Measurements from ENCODE around the gene TUT4.

TUT4 gene

DNA sequence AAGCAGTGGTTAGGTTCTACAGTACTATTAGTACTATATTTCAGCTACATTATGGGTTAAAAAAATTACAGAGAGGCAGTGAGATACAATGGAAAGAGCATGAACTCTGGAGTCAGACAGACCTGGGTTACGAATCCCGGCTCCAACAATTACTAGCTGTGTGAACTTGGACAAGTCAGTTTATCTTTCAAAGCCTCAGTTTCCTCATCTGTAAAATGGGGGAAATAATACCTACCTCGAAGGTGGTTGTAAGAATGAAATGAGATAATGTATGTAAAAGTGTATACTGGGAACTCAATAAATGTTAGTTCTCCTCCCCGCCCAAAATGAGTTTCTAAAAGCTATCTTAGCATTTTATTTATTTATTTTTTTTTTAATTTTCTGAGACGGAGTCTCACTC, 89.0 kb downstream of the TUT4 start:
- DNase-seq = no peak

DNA sequence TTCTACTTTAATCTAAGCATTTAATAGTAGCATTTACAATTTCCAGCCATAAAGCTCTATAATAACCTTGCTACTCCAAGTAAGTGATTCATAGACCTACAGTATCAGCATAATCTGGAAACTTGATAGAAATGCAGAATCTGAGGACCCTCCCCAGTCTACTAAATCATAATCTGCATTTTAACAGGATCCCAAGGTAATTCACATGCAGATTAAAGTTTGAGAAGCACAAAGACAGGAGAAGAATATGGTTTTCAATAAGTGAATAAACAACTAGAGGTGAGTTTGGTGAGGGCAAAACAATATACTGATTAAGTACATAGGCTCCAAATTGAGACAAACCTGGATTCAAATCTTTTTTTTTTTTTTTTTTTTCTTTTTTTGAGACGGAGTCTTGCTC, 91.1 kb downstream of the TUT4 start:
- DNase-seq = no peak

DNA sequence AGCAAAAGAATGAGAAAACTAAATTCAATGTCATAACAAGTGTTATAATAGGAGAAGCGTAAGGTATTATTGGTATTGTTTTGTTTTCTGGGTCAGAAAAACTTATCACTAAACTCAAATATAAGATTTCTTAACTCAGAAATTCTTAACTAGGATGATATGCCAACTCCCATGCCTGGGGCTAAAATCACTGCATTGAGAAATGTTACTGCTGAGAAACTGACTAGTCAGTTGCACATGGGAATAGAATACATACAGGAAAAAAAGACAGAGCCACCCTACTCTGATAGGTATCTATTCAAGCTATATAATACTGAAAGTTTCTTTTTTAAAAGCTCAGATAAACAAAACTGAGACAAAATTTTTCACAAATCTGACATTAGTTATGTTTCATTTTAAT, 92.2 kb downstream of the TUT4 start:
- no peak for DNase-seq

DNA sequence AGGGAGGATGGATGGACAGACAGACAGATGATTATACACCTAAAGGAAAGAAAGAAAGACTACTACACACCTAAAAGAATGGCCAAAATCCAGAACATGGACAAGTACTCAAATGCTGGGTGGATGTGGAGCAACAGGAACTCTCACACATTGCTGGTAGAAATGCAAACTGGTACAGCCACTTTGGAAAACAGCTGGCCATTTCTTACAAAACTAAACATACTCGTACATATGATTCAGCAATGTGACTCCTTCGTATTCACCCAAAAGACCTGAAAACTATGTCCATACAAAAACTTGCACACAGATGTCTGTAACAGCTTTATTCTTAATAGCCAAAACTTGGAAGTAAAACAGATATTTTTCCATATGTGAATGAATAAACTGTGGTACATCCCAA, 97.2 kb downstream of the TUT4 start:
- no peak for DNase-seq

DNA sequence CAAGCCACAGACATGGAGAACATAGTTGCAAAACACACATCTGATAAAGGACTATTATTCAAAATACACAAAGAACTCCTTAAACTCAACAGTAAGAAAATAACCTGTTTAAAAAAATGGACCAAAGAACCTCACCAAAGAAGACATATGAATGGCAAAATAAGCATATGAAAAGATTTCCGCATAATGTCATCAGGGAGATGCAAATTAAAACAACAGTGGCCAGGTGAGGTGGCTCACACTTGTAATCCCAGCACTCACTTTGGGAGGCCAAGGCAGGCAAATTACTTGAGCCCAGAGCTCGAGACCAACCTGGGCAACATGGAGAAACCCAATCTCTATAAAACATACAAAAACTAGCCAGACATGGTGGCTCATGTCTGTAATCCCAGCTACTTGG, 98.1 kb downstream of the TUT4 start:
- no peak for DNase-seq

DNA sequence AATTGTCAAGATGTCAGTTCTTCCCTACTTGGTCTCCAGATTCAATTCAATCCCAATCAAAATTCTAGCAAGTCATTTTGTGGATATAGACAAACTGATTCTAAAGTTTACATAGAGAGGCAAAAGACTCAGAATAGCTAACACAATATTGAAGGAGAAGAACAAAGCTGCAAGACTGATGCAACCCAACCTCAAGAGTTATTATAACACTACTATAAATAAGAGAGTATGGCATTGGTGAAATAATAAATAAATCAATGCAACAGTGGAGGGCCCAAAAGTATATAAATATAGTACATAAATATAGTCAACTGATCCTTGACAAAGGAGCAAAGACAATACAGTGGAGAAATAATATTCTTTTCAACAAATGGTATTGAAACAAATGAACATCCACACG, 98.8 kb downstream of the TUT4 start:
- DNase-seq = no peak

DNA sequence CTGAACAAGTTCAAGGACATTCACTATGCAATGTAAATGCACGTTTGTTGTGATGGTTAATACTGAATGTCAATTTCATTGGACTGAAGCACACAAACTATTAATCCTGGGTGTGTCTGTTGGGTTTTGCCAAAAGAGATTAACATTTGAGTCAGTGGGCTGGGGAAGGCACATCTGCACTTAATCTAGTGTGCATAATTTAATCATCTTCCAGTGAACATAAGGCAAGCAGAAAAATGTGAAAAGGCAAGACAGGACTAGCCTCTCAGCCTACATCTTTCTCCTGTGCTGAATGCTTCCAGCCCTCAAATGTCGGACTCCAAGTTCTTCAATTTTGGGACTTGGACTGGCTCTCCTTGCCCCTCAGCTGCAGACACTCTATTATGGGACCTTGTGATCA, 108.4 kb downstream of the TUT4 start:
- DNase-seq = no peak

DNA sequence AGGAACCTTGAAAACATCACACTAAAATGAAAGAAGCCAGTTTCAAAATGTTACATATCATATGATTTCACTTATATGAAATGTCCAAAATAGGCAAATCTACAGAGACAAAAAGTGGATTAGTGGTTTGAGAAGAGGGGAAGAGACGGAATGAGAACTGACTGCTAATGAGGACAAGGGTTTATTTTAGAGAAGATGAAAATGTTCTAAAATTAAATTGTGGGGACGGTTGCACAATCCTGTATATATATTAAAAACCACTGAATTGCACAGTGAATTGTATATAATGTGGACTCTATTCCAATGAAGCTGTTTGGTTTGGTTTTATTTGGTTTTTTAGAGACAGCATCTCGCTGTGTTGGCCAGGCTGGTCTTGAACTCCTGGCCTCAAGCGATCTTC, 112.9 kb downstream of the TUT4 start:
- peak; percentile 8 for DNase-seq

DNA sequence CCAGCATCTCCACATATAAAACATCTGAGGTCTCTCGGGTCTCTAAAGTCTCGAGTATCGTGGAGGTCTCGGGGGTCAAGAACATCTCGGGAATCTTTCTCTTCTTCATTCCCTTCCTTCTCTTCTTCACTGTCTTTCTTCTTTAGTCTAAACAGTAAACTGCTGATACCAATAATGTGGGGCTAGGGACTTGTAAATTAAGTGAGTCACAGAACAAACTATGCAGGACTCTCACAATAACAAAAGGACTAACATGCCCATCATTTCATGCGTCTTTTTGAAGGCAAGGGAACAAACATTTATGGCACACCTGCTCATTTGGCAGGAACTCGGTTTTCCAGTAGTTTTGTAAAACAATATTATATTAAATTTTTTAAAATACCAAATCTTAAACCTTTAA, 116.1 kb downstream of the TUT4 start:
- DNase-seq = no peak

DNA sequence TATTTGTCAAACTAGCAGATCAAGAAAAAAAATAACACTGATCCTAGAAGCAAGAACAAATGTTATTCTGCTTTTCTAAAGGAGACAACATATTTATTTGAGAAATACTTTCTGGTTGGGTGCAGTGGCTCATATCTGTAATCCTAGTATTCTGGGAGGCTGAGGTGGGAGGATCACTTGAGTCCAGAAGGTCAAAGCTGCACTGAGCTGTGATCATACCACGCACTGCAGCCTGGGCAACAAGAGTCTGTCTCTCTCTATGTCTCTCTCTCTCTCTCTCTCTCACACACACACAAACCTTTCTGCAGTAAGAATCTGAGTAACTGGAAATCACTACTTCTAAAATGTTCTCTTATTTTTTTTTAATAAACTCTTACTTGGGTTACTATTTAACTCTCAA, 117.2 kb downstream of the TUT4 start:
- no peak for DNase-seq

DNA sequence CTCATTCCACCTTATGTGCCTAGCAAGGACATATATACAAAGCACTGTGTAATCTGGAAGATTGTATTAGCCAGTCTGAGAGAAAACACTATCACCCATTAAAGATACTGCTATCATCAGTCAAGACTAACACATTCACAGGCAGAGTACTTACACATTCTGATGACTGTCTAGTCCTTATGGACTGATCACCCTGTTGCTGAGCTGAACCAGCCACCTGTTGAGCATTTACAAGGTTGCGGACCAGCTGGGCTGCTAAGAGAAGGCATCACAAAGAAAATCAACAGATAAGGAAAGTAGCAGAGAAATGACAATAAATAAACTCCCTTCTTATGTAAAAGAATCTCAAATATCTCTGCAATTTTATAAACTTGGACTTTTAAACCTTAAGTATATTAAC, 117.7 kb downstream of the TUT4 start:
- DNase-seq = no peak

DNA sequence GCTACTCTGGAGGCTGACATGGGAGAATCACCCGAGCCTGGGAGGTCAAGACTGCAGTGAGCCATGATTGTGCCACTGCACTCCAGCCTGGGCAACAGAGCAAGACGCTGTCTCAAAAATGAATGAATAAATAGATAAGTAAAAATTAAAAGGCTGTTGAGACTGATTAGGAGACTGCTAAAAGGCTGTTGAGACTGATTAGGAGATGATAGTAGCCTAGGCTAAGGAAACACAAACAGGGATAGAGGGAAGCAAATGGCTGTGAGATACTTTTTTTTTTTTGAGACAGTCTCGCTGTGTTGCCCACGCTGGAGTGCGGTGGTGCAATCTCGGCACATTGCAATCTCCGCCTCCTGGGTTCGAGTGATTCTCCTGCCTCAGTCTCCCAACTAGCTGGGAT, 120.1 kb downstream of the TUT4 start:
- DNase-seq = no peak

DNA sequence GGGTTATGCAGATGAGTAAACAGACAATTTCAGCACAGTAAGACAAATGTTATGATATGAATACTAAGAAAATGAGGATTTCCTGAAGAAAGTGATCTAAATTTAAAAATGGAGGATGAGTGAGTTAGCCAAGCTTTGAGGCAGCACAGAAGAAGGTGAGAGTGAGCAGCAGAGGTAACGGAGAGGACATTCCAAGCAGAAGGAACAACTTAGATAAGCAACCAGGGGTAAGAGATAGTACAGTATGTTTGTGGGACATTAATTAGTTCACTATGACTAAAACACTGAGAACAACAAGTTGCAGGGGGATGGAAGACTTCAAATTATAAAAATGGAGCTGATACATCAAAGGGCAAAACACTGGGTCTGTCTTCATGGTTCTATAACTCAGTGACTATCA, 125.7 kb downstream of the TUT4 start:
- no peak for DNase-seq

DNA sequence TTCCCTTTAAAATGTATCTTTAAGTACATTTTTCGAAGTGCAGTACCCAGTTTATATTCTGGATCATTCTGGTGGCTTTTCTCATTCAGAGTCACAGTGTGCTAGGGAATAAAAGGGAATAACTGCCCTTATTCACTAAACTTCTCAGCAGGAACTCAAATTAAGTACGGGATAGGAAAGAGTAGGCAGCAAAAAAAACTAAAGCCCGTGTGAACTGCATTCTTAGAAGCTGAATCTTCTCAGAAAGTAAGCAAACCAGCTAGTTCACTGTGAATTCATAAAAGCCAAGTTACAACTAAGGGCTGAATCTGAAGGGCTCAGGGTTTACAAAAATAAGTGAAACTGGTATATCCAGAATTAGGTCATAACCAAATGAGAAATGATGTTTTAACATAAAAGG, 126.5 kb downstream of the TUT4 start:
- DNase-seq = no peak

DNA sequence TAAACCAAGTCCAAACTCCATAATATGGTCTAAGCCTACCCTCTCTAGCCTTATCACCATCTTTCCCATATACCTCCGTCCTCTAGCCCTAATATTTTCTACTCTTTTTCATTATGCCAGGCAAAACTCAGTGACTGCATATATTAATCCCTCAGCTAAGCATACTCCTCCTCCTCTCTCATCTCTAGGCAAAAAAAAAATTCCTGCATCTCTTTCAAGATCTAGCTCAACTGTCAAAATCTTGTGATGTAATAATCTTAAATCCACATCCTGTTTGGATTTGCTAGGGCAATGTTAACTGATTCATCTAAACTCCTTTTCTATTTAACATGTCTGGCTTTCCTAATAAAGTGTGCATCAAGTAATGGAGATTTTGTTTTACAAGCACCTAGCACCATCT, 128.1 kb downstream of the TUT4 start:
- no peak for DNase-seq

DNA sequence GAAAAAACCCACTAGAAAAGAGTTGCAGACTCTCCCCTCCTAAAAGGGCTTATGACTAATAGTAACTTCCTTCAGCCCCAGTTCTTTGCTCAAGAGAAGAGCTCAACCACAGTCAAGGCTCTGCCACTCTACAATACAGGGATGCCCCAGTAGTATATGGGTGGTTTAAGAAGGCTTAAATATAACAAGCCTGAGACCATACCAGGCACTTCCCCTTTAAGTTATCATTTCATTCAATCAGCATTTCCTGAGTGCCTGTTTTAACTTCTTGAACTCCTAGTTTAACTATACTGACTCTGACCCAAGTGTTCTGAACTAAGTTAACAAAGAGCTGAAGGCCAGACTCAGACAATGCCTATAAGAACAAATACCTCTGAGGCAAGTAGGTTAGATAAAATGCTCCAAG, 128.7 kb downstream of the TUT4 start:
- DNase-seq = peak; percentile 15

DNA sequence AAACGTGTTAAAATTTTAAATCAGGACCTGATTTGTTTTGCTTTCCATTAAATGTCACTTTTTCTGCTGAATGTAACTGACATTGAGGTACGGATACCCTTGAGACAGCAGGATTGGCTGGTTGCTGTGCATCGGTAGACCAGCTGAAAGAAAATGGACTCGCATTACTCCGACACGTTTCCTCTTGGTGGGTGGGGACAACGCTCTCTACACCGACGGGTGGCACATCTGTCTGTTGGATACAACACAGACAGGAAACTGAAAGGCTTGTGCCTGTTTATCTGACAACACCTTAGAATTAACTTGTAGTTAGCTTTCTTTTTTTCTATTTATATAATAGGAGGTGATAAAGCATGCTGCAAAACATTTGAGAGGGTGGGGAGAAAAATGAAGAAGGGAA, 129.1 kb downstream of the TUT4 start:
- DNase-seq = no peak

DNA sequence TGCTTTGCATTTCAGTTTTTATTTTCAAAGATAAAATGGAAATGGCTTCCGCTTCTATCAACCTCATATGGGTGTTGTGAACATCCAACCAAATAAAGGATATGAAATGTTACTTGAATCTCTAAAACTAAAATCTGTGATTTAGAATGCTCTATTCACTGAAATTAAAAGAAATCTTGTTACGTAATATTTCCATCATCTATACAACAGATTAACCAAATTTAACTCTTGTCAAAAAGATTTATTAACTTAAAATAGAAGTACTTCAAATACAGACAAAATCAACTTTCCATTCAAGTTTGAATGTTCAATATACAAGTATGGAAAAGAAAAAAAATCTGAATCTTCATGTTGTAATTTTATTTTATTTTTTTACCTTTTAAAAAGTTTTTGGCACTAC, 129.8 kb downstream of the TUT4 start:
- no peak for DNase-seq

DNA sequence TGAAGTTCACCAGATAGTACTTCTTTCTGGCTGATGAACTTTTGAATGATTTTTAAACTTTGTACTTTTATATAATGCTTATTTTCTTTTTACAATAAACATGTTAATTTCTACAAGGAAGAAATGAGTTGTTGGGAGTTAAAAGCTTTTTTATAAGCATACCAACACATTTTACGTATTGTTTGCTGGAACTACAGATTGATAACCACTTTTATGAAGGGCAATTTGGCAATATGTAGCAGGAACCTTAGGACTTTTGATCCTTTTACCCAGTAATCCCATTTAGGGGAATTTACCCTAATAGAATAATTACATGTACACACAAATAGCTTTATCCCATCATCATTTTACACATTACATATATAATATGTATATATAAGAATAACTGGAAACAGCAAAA, 132.2 kb downstream of the TUT4 start:
- DNase-seq = no peak

DNA sequence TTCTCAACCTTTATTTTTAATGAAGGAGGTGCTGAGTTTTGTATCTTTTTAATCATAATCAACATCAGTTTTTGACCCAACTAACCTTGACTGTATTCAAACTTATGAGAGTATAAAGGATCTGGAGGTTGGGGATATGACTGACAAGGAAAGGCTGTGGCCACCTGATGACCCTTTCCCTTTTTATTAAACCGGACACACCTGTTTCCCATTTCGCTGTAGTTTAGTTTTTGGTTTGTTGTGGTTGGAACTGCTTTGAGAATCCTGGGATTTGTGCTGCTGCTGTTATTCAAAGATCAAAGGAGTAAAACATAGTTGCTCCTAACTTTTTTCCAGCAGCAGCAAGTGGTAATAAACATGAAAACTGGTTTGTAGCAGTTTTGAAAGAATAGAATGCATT, 136.1 kb downstream of the TUT4 start:
- no peak for DNase-seq

DNA sequence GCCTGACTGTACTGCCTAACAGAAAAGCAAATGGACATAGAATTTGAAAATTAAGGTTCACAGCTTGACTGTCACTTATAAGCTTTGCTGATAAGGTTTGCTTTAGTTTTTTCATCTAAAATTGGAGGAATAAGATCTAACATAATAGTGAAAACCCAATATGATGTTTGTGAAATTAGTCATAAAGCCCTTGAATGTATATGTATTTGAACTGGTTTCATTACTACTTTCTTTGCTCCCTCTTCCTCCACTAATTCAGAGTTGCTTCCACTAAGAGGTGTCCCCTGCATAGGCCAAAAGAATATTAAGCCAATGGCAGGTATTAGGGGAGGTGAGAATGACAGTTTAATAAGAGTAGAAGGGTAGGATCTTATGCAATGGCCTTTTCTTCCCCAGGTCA, 137.9 kb downstream of the TUT4 start:
- DNase-seq = no peak

DNA sequence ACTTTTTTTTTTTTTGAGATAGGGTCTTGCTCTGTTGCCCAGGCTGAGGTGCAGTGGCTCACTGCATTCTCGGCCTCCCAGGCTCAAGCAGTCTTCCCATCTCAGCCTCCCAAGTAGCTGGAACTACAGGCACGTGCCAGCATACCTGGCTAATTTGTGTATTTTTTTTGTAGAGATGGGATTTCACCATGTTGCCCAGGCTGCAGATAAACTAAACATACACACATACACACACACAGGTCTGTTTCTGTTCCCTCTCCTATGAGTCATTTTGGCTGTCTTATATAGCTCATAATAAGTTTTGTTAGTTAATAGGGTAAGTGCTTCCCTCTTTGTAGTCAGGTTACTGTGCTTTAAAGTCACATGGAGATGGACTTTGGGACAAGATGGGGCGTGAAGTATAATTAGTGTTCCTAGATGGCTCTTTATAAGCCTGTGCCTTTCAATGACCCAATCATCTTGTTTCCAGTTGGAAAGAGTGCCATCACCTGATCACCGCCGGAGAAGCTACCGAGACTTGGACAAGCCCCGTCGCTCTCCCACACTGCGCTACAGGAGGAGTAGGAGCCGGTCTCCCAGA, 139.4 kb downstream of the TUT4 start:
- no peak for DNase-seq

DNA sequence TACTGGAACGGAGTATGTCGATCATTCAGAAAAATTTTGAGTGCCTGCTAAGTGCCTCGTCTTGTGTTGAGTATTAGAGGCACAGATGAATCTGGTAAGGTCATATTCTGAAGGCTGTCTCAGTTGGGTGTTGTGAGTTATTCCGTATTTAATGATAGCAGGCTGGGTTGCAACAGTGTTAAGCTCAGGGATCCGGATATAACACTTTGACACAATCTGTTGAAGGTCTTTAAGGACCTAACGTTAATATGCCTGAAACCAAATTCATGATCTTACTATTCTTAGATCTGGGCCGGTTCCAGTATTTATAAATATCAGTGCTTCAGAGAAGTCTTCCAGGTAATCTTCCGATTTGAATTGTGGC, 147.9 kb downstream of the TUT4 start:
- DNase-seq = no peak

DNA sequence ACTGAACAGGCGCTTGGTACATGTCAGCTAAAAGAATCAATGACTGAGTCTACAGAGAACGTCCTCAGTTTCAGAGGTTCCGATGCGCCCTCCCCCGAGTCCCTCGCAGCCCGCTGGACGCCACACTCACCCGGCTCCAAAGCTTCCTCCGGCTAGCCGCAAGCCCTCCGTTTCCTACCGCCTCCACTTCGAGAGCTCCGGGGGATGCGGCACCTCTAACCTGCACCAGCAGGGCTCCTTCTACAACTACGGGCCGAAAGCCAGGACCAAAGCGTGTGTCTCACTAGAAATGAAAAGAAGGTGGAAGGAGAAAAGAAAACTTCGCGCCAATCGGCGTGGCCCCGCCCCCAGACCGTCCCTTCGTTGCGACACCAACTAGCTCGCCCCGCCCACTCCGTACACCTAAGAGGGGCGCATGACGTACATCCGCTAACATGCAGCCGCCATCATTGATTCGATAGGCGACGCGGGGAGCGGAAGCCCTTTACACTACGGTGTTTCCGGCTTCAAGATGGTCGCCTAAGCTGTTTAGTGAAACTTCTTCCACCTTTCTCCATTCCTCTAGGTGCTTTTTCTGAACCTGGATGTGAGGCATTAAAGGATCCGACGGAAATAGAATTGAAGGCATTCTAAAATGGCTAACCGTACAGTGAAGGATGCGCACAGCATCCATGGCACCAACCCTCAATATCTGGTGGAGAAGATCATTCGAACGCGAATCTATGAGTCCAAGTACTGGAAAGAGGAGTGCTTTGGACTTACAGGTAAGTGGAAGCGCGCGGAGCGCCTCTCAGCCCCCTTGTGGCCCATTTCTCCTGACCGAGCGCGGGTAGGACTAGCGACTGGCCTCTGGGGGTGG, 148.5 kb downstream of the TUT4 start, which contains the start of the genes ORC1 and PRPF38A:
Gene ORC1 (minus strand): TSS at position 308 of the 859 bp plus-strand sequence. CDS start 2,200 bp downstream, outside the sequence.
Gene PRPF38A (plus strand): TSS at position 487 of the 859 bp plus-strand sequence. CDS start 148 bp downstream, at position 635.
- peak; percentile 99 for DNase-seq
